PC-3 (cell line): ENCODE results near the gene PCID2. TPM values are rescaled to one million over a fixed set of nuclear protein-coding genes. Genes with fewer than 3 reads are reported as not detected.

ENCODE experiments used
- ATAC-seq: fragments of 200-7000 bp; cut with Tn5 transposase; 2 replicates; pipeline ENCODE4 v1.9.1; 2020; ENCODE audit warnings: mild to moderate bottlenecking, moderate library complexity
- BruUV-seq: library from RNA; stranded (reverse); fragments of 400-500 nt; replicated peaks from 2 replicates; lab custom pipeline; 2021; lab: Mats Ljungman, UMichigan
- CTCF ChIA-PET: fragments of 300-600 bp; sonication (Branson Sonifier 250); formaldehyde crosslinking; loops from one replicate; lab custom pipeline; 2022; ENCODE audit warnings: antibody characterized with exemption; lab: Charles Lee
- POLR2A ChIA-PET: fragments of 300-600 bp; sonication (Branson Sonifier 250); formaldehyde crosslinking; loops from one replicate; lab custom pipeline; 2022; ENCODE audit warnings: antibody characterized with exemption; ENCODE audit not compliant: unreplicated experiment; lab: Charles Lee
- DNase-seq: peaks from one replicate; pipeline ENCODE4 v3.0.0-alpha.2; 2015
- H2AFZ ChIP-seq: fragments of 300-600 bp; sonication (generic); 2 replicates; pipeline ENCODE4 v1.6.0; 2016; ENCODE audit warnings: antibody characterized with exemption, low read length
- H3F3A ChIP-seq: fragments of 300-600 bp; sonication (generic); one replicate; pipeline ENCODE4 v1.6.0; 2017; ENCODE audit warnings: antibody characterized with exemption, low read length, control low read depth, mild to moderate bottlenecking; ENCODE audit not compliant: unreplicated experiment
- H3K27ac ChIP-seq: fragments of 300-600 bp; sonication (generic); 2 replicates; pipeline ENCODE4 v1.5.1; 2016; ENCODE audit warnings: mild to moderate bottlenecking, low read length
- H3K27me3 ChIP-seq: fragments of 300-600 bp; sonication (generic); 2 replicates; pipeline ENCODE4 v1.6.1; 2016; ENCODE audit warnings: low read length, mixed read lengths
- H3K36me3 ChIP-seq: fragments of 300-600 bp; sonication (generic); 2 replicates; pipeline ENCODE4 v1.6.1; 2016; ENCODE audit warnings: low read depth, mixed run types, low read length, mixed read lengths
- H3K4me1 ChIP-seq: fragments of 300-600 bp; sonication (generic); 2 replicates; pipeline ENCODE4 v1.5.1; 2016; ENCODE audit warnings: low read length; ENCODE audit not compliant: insufficient read depth
- H3K4me2 ChIP-seq: fragments of 300-600 bp; sonication (generic); 2 replicates; pipeline ENCODE4 v1.6.0; 2016; ENCODE audit warnings: low read length
- H3K4me3 ChIP-seq: fragments of 300-600 bp; sonication (generic); 2 replicates; pipeline ENCODE4 v1.5.1; 2016; ENCODE audit warnings: mild to moderate bottlenecking, low read length, mixed read lengths
- H3K79me2 ChIP-seq: fragments of 300-600 bp; sonication (generic); 2 replicates; pipeline ENCODE4 v1.6.1; 2017; ENCODE audit warnings: low read length, mixed read lengths
- H3K9ac ChIP-seq: fragments of 300-600 bp; sonication (generic); 2 replicates; pipeline ENCODE4 v1.6.0; 2016; ENCODE audit warnings: mild to moderate bottlenecking, low read length
- H3K9me2 ChIP-seq: fragments of 300-600 bp; sonication (generic); replicated peaks from 2 replicates; pipeline ENCODE4 v1.6.1; 2016; ENCODE audit warnings: mixed run types, low read length, mixed read lengths
- H3K9me3 ChIP-seq: fragments of 300-600 bp; sonication (generic); 2 replicates; pipeline ENCODE4 v1.6.1; 2016; ENCODE audit warnings: low read length, mixed read lengths
- H4K20me1 ChIP-seq: fragments of 300-600 bp; sonication (generic); 2 replicates; pipeline ENCODE4 v1.6.1; 2016; ENCODE audit warnings: low read length, mixed read lengths
- CTCF ChIP-seq: fragments of 300-600 bp; sonication (generic); conservative IDR thresholded peaks from 2 replicates; pipeline ENCODE4 v1.5.1; 2017; ENCODE audit warnings: antibody characterized with exemption, low read depth, mild to moderate bottlenecking, low read length
- EZH2 ChIP-seq: fragments of 300-600 bp; sonication (generic); IDR thresholded peaks from one replicate; pipeline ENCODE4 v1.6.1; 2017; ENCODE audit warnings: antibody characterized with exemption, mild to moderate bottlenecking, low read length; ENCODE audit not compliant: unreplicated experiment
- EZH2phosphoT487 ChIP-seq: fragments of 300-600 bp; sonication (generic); IDR thresholded peaks from 2 replicates; pipeline ENCODE4 v1.6.1; 2018; ENCODE audit warnings: mild to moderate bottlenecking, antibody characterized with exemption, low read length, borderline replicate concordance
- intact Hi-C: fragments of 100-400 bp; cut with micrococcal nuclease; formaldehyde crosslinking; loops from 2 replicates; pipeline ENCODE4 v1.9.0; 2023
- total RNA-seq: library from RNA; depleted of rRNA; stranded (reverse); fragments of >200 nt; gene quantifications from 2 replicates; pipeline ENCODE4 v1.2.3, GENCODE V29; 2014

The PCID2 gene
- total RNA-seq, 1 experiment from 2014 or later: 39.4 TPM

- H3K9me3 ChIP-seq: no peaks in the 10 kb centered on the region
- no peak overlapping the region for H2AFZ ChIP-seq
- ChIA-PET POLR2A (no interaction called here), CTCF (no interaction called here)
- H3K27me3 ChIP-seq: no peaks in the 10 kb centered on the region
- no peak overlapping the region for H3K4me2 ChIP-seq
- no peak overlapping the region for H3K4me3 ChIP-seq
- H3F3A ChIP-seq: no peaks in the 10 kb centered on the region
- H3K4me1 ChIP-seq: no peaks in the 10 kb centered on the region
- H3K9me2 ChIP-seq: no peaks in the 10 kb centered on the region
- H4K20me1 ChIP-seq: no peaks in the 10 kb centered on the region
- no peaks in the 10 kb centered on the region for H3K79me2 ChIP-seq
- H3K36me3 ChIP-seq: no peaks in the 10 kb centered on the region
- TF ChIP-seq EZH2phosphoT487 (no peak), CTCF (no peak), EZH2 (no peak)
- DNase-seq (no peak), ATAC-seq (no peak)
- no TSS peak for BruUV-seq
- intact Hi-C loops: no loop called here
- H3K9ac ChIP-seq: no peak overlapping the region
- H3K27ac ChIP-seq: no peak overlapping the region
Measured at GRCh38 chr13:113167155-113167554, 41.3 kb downstream of the PCID2 start.

GRCh38 chr13:113166681-113167080 is 41.8 kb downstream of the PCID2 start:
- Histone ChIP-seq H3K79me2 (no peaks in the 10 kb centered on the region), H3K36me3 (no peaks in the 10 kb centered on the region), H3K4me2 (no peak overlapping the region), H3K27ac (no peak overlapping the region), H3K4me1 (no peaks in the 10 kb centered on the region), H2AFZ (no peak overlapping the region), H3K4me3 (no peak overlapping the region), H4K20me1 (no peaks in the 10 kb centered on the region), H3K27me3 (no peaks in the 10 kb centered on the region), H3F3A (no peaks in the 10 kb centered on the region), H3K9me2 (no peaks in the 10 kb centered on the region), H3K9me3 (no peaks in the 10 kb centered on the region), H3K9ac (no peak overlapping the region)
- no peak for ATAC-seq
- no TSS peak for BruUV-seq
- DNase-seq: no peak
- intact Hi-C loops: no loop called here
- CTCF ChIA-PET: no interaction called here
- TF ChIP-seq CTCF: no peak
- no peak for TF ChIP-seq EZH2
- no peak for TF ChIP-seq EZH2phosphoT487
- POLR2A ChIA-PET: no interaction called here

GRCh38 chr13:113166266-113166665 is 42.2 kb downstream of the PCID2 start:
- TF ChIP-seq EZH2 (no peak), EZH2phosphoT487 (no peak), CTCF (no peak)

More at GRCh38 chr13:113166266-113166665, 42.2 kb downstream of the PCID2 start:
- DNase-seq (no peak), ATAC-seq (no peak)
- Histone ChIP-seq H3K79me2 (no peaks in the 10 kb centered on the region), H3K9me2 (no peaks in the 10 kb centered on the region), H3K36me3 (no peaks in the 10 kb centered on the region), H3F3A (no peaks in the 10 kb centered on the region), H3K4me1 (no peaks in the 10 kb centered on the region), H3K4me2 (no peak overlapping the region), H2AFZ (no peak overlapping the region), H3K27ac (no peak overlapping the region), H4K20me1 (no peaks in the 10 kb centered on the region), H3K9me3 (no peaks in the 10 kb centered on the region), H3K27me3 (no peaks in the 10 kb centered on the region), H3K4me3 (no peak overlapping the region), H3K9ac (no peak overlapping the region)
- no TSS peak for BruUV-seq
- ChIA-PET CTCF (no interaction called here), POLR2A (interaction anchor here (0.6 kb wide), 1 partner anchor 8 kb away, joined by 7 read pairs; no protein-coding TSS in a partner anchor)
- intact Hi-C loops: no loop called here
